Neural cell (in vitro differentiated cells): ENCODE data around the gene FXYD6.

Experiments
- EP300 ChIP-seq: fragments of 450-650 bp; conservative IDR thresholded peaks from 2 replicates; pipeline ENCODE4 v1.6.1; 2014; ENCODE audit warnings: antibody characterized with exemption, mild to moderate bottlenecking, moderate library complexity; ENCODE audit not compliant: poor library complexity, severe bottlenecking
- MXI1 ChIP-seq: fragments of 450-650 bp; conservative IDR thresholded peaks from 2 replicates; pipeline ENCODE4 v1.6.1; 2014; ENCODE audit warnings: antibody characterized with exemption, mild to moderate bottlenecking; ENCODE audit not compliant: poor library complexity, severe bottlenecking
- RAD21 ChIP-seq: fragments of 450-650 bp; conservative IDR thresholded peaks from 2 replicates; pipeline ENCODE4 v1.6.1; 2014; ENCODE audit warnings: antibody characterized with exemption, mild to moderate bottlenecking, moderate library complexity
- TF ChIP-seq, protein P1 (sequence below): fragments of 450-650 bp; IDR thresholded peaks from 2 replicates; pipeline ENCODE4 v1.5.1; 2014; ENCODE audit warnings: antibody characterized with exemption, mild to moderate bottlenecking, moderate library complexity; ENCODE audit not compliant: poor library complexity, severe bottlenecking

DNA sequence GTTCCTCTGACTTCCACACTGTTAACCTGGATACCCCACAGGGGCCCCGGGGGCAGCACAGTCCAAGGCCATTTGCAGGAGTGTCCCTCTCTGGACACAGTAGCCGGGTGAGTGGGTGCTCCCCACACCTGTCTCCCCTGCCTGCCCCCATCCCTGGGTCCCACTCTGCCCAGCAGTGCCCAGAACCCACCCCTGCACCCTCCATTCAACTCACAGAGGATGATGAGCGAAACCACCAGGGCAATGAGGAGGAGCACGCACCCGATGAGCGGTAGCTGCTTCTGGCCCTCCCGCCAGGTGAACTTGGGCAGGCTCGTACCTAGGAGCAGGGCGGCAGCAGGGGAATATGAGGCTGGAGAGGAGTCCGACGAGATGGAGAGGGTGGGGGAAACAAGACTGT is 40.5 kb upstream of the FXYD6 start:
- TF ChIP-seq RAD21 (no peak), EP300 (no peak), MXI1 (no peak)
- TF ChIP-seq, protein P1, sequence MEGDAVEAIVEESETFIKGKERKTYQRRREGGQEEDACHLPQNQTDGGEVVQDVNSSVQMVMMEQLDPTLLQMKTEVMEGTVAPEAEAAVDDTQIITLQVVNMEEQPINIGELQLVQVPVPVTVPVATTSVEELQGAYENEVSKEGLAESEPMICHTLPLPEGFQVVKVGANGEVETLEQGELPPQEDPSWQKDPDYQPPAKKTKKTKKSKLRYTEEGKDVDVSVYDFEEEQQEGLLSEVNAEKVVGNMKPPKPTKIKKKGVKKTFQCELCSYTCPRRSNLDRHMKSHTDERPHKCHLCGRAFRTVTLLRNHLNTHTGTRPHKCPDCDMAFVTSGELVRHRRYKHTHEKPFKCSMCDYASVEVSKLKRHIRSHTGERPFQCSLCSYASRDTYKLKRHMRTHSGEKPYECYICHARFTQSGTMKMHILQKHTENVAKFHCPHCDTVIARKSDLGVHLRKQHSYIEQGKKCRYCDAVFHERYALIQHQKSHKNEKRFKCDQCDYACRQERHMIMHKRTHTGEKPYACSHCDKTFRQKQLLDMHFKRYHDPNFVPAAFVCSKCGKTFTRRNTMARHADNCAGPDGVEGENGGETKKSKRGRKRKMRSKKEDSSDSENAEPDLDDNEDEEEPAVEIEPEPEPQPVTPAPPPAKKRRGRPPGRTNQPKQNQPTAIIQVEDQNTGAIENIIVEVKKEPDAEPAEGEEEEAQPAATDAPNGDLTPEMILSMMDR = no peak
